NCI-H69 (cell line): ENCODE data around the gene OR10G3.
A peak's percentile ranks its signal among the peaks of the same experiment; 100 is the strongest.
"Not testable (repeated sequence)": the region's sequence is repeated elsewhere in the genome, so short reads cannot be mapped to it uniquely, and the experiment has no call there.

Source experiments
- DNase-seq: peaks from one replicate; lab custom pipeline; 2025; lab: John Stamatoyannopoulos, UW

Gene OR10G3, protein sequence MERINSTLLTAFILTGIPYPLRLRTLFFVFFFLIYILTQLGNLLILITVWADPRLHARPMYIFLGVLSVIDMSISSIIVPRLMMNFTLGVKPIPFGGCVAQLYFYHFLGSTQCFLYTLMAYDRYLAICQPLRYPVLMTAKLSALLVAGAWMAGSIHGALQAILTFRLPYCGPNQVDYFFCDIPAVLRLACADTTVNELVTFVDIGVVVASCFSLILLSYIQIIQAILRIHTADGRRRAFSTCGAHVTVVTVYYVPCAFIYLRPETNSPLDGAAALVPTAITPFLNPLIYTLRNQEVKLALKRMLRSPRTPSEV

DNA sequence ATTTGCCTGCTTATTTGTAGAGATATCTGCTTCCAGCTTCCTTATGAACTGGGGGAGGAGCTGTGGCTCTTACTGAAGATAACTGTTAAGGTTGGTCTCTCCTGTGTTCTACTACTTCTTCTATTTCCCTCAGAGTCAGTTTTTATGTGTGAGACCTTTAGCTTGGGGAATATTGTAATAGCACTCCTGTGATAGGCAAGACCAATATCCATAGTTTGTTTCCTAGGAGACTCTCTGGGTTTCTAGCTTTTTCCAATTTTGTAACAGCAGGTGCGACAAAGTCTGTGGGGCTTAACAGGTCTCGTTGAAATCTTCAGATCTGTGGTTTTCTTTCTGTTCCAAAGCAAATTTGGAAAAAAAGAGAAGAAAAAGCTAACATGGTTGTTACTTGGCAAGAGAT is at the start of gene OR10G3:
TSS of gene OR10G3 (minus strand) at position 101 of the 400 bp plus-strand sequence. CDS start 9,332 bp downstream, outside the sequence.
- no peak for DNase-seq

DNA sequence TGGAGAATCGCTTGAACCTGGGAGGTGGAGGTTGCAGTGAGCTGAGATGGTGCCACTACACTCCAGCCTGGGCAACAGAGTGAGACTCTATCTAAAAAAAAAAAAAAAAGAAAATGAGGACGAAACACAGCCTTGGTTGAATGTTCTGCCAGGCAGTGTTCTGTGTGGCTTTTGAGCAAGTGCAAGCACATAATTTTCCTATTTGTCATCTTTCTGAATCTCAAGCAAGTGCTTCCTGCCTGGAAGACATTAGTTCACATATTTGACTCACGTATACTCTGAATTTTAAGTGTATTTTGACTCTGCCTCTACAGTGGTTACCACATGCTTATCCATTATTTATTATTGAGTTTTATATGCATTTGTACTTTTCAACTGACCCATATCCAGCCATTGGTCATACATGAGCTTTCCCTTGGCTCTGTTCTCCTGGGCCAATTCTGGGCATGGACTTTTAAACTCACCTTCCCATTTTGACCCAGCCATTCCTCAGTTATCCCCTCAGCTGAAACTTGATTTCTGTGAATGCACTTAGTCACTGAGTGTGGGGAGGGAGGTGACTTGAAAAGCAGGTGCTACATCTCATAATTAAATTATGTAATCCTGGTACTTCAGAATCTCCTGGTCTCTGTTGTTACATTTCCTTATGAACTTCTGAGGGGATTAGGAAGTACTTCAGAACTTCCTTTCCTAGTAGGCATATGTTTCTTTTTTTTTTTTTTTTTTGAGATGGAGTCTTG is 46.8 kb upstream of the OR10G3 start:
- no peak for DNase-seq

GRCh38 chr14:21617614-21618013 is 37.7 kb upstream of the OR10G3 start:
- no peak for DNase-seq

DNA sequence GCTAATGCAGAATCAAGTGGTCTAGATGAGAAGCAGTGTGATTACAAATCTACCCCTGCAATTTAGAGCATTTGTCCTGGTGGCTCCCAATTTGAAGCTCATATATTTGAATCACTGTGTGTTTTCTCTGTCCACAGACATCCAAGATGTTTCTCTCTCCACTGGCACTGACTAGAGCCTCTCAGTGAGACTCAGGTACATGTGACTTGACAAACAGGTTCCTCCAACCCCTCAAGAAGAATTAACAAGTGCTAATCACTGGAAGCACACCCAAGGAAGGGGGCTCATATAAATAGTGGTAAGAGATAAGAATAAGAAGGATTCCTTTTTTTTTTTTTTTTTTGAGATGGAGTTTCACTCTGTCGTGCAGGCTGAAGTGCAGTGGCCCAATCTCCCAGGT is 34.4 kb upstream of the OR10G3 start:
- DNase-seq = no peak

GRCh38 chr14:21612324-21612723 is 32.4 kb upstream of the OR10G3 start:
- no peak for DNase-seq

DNA sequence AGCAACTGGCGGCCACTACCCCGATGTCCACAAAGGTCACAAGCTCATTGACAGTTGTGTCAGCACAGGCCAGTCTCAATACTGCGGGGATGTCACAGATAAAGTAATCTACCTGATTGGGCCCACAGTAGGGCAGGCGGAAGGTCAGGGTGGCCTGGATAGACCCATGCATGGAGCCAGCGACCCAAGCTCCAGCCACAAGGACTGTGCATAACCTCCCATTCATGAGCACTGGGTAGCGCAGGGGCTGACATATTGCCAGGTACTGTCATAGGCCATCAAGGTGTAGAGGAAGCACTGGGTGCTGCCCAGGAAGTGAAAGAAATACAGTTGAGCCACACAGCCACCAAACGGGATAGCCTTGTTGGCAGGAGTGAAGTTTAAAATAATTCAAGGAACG is 22.3 kb upstream of the OR10G3 start:
- DNase-seq = not testable (repeated sequence)

- no peak for DNase-seq
Observed at GRCh38 chr14:21589317-21589716, 9.4 kb upstream of the OR10G3 start.

DNA sequence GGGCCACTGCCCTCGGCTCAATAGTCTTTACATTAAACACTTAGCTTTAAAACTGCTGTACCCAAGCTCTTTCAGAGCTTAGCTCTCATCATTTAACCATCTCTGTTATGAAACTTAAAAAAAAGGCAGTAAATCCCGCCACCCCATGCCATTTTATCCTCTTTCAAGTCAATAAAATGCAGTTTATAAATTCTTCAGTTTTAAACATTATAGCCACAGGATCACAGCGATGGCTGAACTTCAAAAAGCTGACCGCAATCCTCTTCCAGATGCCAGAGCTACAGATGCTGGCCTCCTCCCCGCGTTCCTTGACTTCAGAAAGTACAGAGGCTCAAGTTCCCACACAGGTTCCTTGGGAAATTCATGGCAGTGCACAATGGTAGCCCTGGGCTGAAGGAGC is 4.2 kb downstream of the OR10G3 start:
- DNase-seq = no peak

GRCh38 chr14:21572604-21573003 is 7.3 kb downstream of the OR10G3 start:
- no peak for DNase-seq

GRCh38 chr14:21558703-21559170 is 21.1 kb downstream of the OR10G3 start:
- DNase-seq = peak; percentile 7

- DNase-seq = peak; percentile 96
Observed at GRCh38 chr14:21557084-21557901, 22.6 kb downstream of the OR10G3 start.

GRCh38 chr14:21556378-21557083 is 23.3 kb downstream of the OR10G3 start:
- no peak for DNase-seq

- no peak for DNase-seq
Observed at GRCh38 chr14:21553266-21553665, 26.6 kb downstream of the OR10G3 start.

DNA sequence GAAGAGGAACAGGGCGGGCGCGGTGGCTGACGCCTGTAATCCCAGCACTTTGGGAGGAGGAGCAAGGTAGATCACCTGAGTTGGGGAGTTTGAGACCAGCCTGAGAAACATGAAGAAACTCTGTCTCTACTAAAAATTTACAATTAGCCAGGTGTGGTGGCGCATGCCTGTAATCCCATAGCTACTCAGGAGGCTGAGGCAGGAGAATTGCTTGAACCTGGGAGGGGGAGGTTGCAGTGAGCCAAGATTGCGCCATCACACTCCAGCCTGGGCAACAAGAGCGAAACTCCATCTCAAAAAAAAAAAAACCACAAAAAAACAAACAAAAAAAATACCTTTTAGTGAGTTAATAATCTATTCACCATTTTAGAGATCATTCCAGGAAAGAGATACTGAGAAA is 35.3 kb downstream of the OR10G3 start:
- DNase-seq = not testable (repeated sequence)

GRCh38 chr14:21543963-21544362 is 35.9 kb downstream of the OR10G3 start:
- no peak for DNase-seq

DNA sequence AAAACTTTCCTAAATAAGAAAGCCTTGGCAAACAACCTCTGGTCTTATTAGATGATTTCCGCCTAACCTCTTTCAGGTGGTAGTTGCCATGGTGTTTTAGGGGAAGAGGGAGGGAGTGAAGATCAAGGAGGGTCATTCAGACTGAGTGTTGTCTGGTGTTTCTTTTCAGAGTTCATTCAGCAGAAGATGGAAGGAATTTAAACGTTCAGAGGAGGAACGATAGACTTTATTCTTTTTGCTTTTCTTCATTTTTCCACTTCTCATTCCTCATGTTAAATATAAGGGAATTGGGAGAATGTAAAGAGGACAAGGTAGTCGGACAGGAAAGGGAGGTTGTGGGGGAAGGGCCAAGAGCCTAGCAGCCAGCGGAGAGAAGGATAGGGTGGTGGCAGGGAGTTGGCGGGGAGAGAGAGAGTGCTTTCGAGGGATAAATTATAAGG is 36.3 kb downstream of the OR10G3 start:
- DNase-seq = peak; percentile 20

- DNase-seq = no peak
Observed at GRCh38 chr14:21541413-21542074, 38.3 kb downstream of the OR10G3 start.

DNA sequence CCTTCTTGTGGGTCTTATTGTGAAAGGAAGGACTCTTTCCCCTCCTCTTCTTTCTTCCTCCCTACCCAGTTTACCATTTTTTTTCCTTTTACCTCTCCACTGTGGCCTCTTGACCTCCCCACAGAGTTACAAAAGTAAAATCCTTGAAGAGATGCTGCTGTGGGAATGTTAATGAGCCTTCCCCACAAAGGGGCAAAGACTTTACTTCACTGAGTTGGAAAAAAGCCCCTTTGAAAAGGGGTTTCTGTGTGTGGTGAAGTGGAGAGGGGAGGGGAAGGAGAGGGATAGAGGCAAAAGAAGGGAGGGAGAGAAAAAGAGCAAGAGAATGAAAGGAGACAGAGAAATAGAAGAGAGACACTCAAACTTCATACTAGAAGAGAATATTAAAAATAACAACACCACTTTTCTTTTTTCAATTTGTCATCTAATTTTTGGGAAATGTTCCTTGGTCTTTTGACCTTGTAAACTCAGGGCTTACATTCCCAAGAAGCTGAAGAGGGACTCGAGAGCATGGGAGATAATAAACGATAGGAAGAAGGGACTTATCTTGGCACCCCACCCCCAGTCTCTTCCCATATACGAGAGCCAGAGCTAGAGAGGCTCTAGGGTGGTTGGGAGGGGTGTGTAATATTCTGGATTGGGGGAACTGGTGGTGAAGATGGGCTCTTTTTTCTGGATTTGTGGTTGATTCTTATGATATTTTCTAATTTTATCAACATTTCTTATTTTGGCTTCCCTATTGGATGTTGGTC is 40.5 kb downstream of the OR10G3 start:
- no peak for DNase-seq

- no peak for DNase-seq
Observed at GRCh38 chr14:21537090-21537424, 42.8 kb downstream of the OR10G3 start.

DNA sequence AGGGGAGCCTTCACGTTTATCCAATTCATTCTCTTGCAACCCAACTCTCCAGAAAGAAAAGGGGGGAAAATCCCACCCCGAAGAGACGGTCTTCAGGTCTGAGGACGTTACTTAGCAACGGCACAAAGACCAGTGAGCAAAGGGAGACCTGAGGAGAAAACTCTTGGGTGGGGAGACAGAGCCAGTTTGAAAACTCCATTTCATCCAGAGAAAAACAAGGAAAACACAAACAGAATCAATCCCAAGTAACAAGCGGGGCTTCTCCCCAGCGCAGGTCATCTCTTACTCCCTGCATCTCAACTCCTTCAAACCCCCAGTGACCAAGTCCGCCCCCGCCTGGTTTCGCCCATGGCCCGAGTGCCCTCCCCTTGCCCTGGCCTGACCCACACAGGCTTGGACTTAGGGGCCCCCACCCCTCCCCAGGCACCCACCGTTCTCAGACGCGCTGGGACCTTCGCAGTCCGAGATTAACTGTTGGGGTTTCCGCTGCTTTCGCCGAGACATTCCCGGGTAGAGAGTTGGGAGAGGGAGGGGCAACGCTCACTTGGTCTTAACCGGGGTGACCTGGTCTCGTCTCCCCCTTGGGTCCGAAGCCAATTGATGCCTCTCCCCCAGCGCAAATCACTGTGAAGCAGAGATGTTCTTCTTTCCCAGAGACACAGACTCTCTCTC is 43.3 kb downstream of the OR10G3 start:
- peak; percentile 14 for DNase-seq
